ENCODE data around the gene RUBCNL. TPM values are rescaled to one million over a fixed set of nuclear protein-coding genes. Genes with fewer than 3 reads are reported as not detected.

RUBCNL gene
- total RNA-seq, 1 experiment from 2014 or later, result 0.42 TPM

DNA sequence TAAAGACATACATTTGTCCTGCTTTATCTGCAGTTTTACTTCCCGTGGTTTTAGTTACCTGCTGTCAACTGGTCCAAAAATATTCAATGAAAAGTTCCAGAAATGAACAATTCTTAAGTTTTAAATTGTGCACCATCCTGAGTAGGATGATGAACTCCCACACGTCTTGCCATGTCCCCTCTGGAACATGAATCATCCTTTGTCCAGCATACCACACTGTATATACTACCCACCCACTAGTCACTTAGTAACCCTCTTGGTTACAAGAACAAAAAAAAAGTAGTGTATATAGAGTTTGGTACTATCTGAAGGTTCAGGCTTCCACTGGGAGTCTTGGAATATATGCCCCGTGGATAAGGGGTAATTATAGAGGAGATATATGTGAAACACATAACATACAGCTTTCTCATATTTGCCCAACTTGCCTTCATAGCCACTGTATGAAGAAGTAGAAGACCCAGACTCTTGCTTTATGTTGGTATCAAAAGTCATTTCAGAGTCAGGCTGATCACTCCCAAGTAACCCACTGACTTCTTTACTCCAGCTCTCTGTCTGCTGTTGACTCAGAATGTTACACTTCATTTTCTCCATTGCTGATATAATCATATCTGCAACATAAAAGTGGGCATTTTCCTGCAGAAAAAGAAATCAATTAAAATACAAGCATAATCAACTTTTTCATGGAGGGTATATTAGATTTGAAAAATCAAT, 19.3 kb downstream of the RUBCNL start:
- intact Hi-C loops (cut with micrococcal nuclease), result no loop called here
- H3K36me3 ChIP-seq (ENCODE audit: control insufficient read depth in 1 of 2, insufficient read depth in 2 of 2, low read length in 2 of 2), result no peaks in the 10 kb centered on the region
- H3K27me3 ChIP-seq (ENCODE audit: insufficient read depth, low read length), result no peaks in the 10 kb centered on the region
- H3K4me1 ChIP-seq (ENCODE audit: control insufficient read depth in 1 of 2, insufficient read depth in 2 of 2, low read length in 2 of 2), result no peaks in the 10 kb centered on the region
- DNase-seq (ENCODE audit: low read depth, low spot score), result no peak
- H4K20me1 ChIP-seq (ENCODE audit: insufficient read depth), result no peaks in the 10 kb centered on the region
- POLR2A ChIA-PET, result no interaction called here
- no peaks in the 10 kb centered on the region for H3K9me2 ChIP-seq (ENCODE audit: insufficient read depth)
- ATAC-seq, result no peak
- H2AFZ ChIP-seq (ENCODE audit: low read depth, low read length, poor library complexity, severe bottlenecking), result no peak overlapping the region
- TF ChIP-seq YY1 (IDR thresholded peaks at IDR 0.05; ENCODE audit: extremely low read depth, insufficient replicate concordance, low read depth, low read length) (no peak), TCF7L2 (IDR thresholded peaks at IDR 0.05; ENCODE audit: borderline replicate concordance, extremely low read depth, insufficient read depth, insufficient read length) (no peak), POLR2A (IDR thresholded peaks at IDR 0.05; ENCODE audit: borderline replicate concordance, extremely low read depth, insufficient read depth, insufficient read length) (no peak), SRF (IDR thresholded peaks at IDR 0.05; ENCODE audit: low read depth) (no peak), SIN3A (IDR thresholded peaks at IDR 0.05; ENCODE audit: low read depth) (no peak), ZNF274 (IDR thresholded peaks at IDR 0.05; ENCODE audit: low read depth, low read length) (no peak)
- TF ChIP-seq, protein P1, sequence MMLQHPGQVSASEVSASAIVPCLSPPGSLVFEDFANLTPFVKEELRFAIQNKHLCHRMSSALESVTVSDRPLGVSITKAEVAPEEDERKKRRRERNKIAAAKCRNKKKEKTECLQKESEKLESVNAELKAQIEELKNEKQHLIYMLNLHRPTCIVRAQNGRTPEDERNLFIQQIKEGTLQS (IDR thresholded peaks at IDR 0.05), result no peak
- TF ChIP-seq, protein P2, sequence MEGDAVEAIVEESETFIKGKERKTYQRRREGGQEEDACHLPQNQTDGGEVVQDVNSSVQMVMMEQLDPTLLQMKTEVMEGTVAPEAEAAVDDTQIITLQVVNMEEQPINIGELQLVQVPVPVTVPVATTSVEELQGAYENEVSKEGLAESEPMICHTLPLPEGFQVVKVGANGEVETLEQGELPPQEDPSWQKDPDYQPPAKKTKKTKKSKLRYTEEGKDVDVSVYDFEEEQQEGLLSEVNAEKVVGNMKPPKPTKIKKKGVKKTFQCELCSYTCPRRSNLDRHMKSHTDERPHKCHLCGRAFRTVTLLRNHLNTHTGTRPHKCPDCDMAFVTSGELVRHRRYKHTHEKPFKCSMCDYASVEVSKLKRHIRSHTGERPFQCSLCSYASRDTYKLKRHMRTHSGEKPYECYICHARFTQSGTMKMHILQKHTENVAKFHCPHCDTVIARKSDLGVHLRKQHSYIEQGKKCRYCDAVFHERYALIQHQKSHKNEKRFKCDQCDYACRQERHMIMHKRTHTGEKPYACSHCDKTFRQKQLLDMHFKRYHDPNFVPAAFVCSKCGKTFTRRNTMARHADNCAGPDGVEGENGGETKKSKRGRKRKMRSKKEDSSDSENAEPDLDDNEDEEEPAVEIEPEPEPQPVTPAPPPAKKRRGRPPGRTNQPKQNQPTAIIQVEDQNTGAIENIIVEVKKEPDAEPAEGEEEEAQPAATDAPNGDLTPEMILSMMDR (IDR thresholded peaks at IDR 0.05 in 2 of 3, conservative IDR thresholded peaks at IDR 0.05 in 1 of 3; ENCODE audit: borderline replicate concordance in 1 of 3, insufficient read depth in 1 of 3, low read depth in 2 of 3, low read length in 2 of 3), result no peak
- H3K4me2 ChIP-seq (ENCODE audit: low read length), result no peak overlapping the region
- no peaks in the 10 kb centered on the region for H3K79me2 ChIP-seq (ENCODE audit: insufficient read depth, low read length)
- CTCF ChIA-PET, result no interaction called here
- H3K9ac ChIP-seq (ENCODE audit: low read length), result no peak overlapping the region
- no TSS peak for BruUV-seq (replicated peaks)
- RAD21 ChIA-PET (ENCODE audit: low non-redundant PET in 1 of 2, low total read pairs in 2 of 2, uncharacterized antibody in 2 of 2, unreplicated experiment in 2 of 2), result no interaction called here
- no peaks in the 10 kb centered on the region for H3K9me3 ChIP-seq (ENCODE audit: control insufficient read depth in 1 of 2, insufficient read depth in 1 of 2, low read depth in 1 of 2, low read length in 2 of 2)
- H3K4me3 ChIP-seq (replicated peaks in 1 of 2; ENCODE audit: low read depth in 1 of 2, low read length in 2 of 2), result no peak overlapping the region
- no peak overlapping the region for H3K27ac ChIP-seq (ENCODE audit: low read depth, low read length)
